ENCODE measurements around the gene HOXC10.
A peak's percentile ranks its signal among the peaks of the same experiment; 100 is the strongest.

The HOXC10 gene

DNA sequence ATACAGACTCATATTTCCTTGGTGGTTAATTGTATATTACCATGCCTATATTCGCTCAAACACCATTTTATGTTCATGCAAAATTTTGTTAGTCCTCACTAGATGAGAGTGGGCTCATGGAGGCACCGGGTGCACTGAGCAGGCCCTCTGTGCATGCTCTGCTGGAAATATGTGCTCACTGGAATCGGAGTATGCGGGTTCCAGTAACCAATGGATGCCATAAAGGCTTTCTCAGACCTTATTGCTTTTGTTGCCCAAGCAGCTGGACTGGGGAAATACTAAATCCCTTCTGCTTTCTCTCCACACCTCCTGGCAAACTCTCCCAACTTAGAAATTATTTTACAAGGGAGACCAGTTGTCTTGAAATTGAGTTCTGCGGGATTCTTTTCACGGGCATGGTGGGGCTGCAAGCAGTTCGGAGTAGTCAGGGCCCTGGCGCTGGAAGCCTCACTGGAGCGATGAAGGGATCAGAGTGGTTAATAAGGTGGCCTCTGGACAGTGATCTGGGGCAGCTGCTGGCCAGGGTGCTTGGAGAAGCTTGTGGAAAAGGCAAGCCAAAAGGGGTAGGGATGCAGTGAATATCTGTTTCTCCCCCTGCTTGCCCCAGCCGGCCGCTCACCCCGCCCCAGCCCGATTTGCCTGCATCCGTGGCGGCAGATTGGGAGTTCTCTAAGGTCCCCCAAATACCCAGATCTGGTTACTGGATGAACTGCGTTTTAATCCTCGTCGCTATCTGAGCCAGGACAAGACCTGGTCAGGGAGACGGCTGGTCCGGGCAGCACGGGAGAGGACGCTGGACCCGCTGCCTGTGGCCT lies 35.9 kb downstream of the HOXC10 start:
- no peak for DNase-seq (ENCODE audit: extremely low read depth, insufficient read length)
- Histone ChIP-seq H3K4me3 (replicated peaks; ENCODE audit: low read depth, low read length) (no peak overlapping the region; the same call in 1 of the 2 replicates), H3K36me3 (ENCODE audit: control insufficient read depth, insufficient read depth, low read length) (no peaks in the 10 kb centered on the region), H3K27me3 (replicated peaks; ENCODE audit: control insufficient read depth, insufficient read depth, low read length) (0 out of 2 replicates have a peak, but pooled peaks cover 1% of the 10 kb centered on the region)
- TF ChIP-seq, protein P1, sequence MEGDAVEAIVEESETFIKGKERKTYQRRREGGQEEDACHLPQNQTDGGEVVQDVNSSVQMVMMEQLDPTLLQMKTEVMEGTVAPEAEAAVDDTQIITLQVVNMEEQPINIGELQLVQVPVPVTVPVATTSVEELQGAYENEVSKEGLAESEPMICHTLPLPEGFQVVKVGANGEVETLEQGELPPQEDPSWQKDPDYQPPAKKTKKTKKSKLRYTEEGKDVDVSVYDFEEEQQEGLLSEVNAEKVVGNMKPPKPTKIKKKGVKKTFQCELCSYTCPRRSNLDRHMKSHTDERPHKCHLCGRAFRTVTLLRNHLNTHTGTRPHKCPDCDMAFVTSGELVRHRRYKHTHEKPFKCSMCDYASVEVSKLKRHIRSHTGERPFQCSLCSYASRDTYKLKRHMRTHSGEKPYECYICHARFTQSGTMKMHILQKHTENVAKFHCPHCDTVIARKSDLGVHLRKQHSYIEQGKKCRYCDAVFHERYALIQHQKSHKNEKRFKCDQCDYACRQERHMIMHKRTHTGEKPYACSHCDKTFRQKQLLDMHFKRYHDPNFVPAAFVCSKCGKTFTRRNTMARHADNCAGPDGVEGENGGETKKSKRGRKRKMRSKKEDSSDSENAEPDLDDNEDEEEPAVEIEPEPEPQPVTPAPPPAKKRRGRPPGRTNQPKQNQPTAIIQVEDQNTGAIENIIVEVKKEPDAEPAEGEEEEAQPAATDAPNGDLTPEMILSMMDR (IDR thresholded peaks at IDR 0.05; ENCODE audit: insufficient read depth, low read length, poor library complexity, severe bottlenecking) = no peak

DNA sequence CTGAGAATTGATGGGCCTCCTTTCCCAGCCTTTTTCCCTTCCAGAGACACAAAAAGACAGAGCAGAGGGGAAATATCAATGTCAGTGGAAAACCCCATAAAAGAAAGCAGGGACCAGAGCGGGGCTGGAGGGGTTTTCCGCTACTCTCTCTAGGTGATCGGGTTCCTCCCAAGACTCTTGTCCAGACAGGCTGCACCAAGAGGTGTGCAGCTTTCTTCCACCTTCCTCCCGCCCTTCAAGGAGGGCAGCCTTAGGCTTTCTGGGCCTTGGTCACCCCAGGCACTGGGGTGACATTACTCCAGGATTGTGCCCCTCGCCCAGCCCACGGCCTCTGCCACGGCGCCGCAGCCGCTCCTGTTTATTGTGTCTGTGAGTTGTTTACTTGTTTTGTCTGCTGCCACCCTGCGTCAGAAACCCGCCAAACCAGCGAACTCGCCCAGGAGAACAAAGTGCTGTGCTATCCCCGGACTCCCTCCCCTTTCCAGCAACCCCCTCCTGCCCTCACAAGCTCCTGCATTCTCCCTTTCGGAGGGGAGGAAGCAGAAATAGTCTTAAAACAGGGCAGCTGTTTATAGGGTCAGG lies 36.6 kb downstream of the HOXC10 start:
- TF ChIP-seq, protein P1 (IDR thresholded peaks at IDR 0.05; ENCODE audit: insufficient read depth, low read length, poor library complexity, severe bottlenecking) = peak; percentile 54
- Histone ChIP-seq H3K27me3 (replicated peaks; ENCODE audit: control insufficient read depth, insufficient read depth, low read length) (no peaks in the 10 kb centered on the region), H3K4me3 (replicated peaks; ENCODE audit: low read depth, low read length) (peak overlapping the region; percentile 30), H3K36me3 (ENCODE audit: control insufficient read depth, insufficient read depth, low read length) (no peaks in the 10 kb centered on the region)
- DNase-seq (ENCODE audit: extremely low read depth, insufficient read length) = peak; percentile 64

DNA sequence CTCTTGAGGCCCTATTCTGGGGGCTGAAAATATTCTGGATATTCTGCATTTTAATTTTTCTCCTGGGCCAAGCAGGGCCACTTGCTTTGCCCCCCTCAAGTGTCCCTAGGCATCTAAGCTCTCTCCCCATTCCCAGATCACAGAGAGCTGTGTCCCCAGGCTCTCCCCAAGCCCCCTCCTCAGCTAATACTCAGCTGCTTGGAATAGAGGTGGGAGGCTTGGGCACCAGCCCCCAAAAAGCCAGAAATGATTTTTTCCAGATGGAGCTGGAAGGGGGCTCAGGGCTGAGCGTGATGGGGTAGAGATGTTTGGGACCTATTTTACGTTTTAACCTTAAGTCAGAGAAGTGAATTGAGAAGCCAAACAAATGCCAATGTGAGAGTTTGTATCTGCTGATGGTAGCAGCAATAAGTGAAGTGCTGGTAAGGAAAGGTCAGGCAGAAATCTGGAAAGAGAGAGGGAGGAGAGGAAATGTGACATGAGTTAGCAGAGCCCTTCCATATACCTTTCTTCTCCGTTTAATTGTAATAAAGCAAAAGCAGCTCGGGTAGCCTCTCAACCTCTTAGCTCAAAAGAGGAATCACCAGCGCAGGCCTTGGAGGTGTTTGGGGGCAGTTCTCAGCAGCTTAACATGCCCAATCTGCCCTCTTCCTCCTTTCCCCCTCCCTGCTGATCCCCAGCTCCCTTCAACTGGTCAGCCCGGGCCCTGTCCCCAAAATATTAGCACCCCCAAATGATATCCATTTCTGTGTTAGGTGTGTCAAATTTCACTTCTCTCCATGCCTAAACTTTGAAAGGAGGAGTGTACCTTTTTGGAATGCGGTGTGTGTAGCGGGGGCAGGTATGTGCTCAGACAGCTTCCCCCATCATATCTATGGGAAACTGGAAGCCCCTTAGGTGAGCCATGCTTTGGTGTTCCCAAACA lies 38.3 kb downstream of the HOXC10 start:
- H3K27me3 ChIP-seq (replicated peaks; ENCODE audit: control insufficient read depth, insufficient read depth, low read length) = no peaks in the 10 kb centered on the region
- no peak overlapping the region for H3K4me3 ChIP-seq (replicated peaks; ENCODE audit: low read depth, low read length)
- no peak for DNase-seq (ENCODE audit: extremely low read depth, insufficient read length)

DNA sequence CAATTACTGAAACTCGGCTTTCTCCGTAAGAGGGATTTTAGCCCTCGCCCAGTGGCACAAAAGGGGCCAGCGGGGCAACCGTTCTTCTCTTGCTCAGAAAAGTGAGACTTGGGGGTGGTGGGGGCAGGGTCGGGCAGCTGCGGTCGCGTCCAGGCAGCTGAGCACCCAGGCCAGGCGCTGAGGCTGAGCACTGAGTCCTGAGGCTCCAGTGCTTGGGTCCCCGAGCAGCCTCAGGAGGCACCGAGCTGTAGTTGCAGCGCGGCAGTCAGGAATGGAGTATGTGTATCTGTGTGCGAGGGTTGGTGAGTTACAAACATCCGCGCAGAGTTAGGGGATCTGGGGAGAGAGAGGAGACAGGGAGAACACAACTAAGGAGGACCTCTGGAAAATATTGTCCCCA lies 39.2 kb downstream of the HOXC10 start:
- H3K36me3 ChIP-seq (ENCODE audit: control insufficient read depth, insufficient read depth, low read length) = no peaks in the 10 kb centered on the region
- TF ChIP-seq, protein P1 (IDR thresholded peaks at IDR 0.05; ENCODE audit: insufficient read depth, low read length, poor library complexity, severe bottlenecking) = no peak
- no peak for DNase-seq (ENCODE audit: extremely low read depth, insufficient read length)
- no peaks in the 10 kb centered on the region for H3K27me3 ChIP-seq (replicated peaks; ENCODE audit: control insufficient read depth, insufficient read depth, low read length)
- H3K4me3 ChIP-seq (replicated peaks; ENCODE audit: low read depth, low read length) = no peak overlapping the region

More for the DNA sequence above, 38.3 kb downstream of the HOXC10 start:
- TF ChIP-seq, protein P1 (IDR thresholded peaks at IDR 0.05; ENCODE audit: insufficient read depth, low read length, poor library complexity, severe bottlenecking) = no peak
- no peaks in the 10 kb centered on the region for H3K36me3 ChIP-seq (ENCODE audit: control insufficient read depth, insufficient read depth, low read length)

DNA sequence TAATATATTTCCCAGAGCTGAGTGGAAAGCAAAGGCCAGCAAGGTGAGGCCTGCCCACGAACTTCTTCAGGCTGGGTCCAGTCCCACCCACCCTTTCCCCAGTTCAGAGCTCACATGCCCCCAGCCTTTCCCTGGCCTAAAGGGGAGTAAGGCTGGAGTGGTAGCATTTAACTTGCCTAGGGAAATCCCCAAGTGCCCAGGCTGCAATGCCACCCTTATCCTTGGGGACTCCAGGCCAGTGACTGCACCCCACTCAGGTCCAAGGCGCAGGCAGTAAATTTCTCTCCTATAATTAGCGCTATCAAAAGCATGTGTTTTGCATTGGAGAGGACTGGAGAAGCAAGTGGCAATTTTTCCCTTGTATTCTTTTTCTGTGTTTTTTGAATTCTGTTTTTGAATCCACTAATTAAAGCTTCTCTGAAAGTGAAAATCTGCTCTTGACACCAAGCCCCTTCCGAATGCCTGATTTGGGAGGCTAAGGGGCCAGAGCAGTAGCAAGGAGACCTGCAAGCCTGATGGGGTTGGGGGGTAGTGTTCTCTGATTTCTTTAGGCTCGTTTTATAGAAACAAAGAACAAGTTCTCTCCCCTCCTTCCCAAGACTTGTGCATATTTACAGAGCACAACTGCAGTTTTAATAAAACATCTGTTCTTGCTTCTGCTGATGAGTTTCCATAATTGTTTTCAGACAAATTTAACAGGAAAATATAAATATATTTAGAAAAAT lies 39.8 kb downstream of the HOXC10 start:
- Histone ChIP-seq H3K36me3 (ENCODE audit: control insufficient read depth, insufficient read depth, low read length) (no peaks in the 10 kb centered on the region), H3K4me3 (replicated peaks; ENCODE audit: low read depth, low read length) (no peak overlapping the region), H3K27me3 (replicated peaks; ENCODE audit: control insufficient read depth, insufficient read depth, low read length) (no peaks in the 10 kb centered on the region; the same call in 1 of the 2 replicates)
- DNase-seq (ENCODE audit: extremely low read depth, insufficient read length) = no peak
- TF ChIP-seq, protein P1 (IDR thresholded peaks at IDR 0.05; ENCODE audit: insufficient read depth, low read length, poor library complexity, severe bottlenecking) = no peak
